HepG2 (cell line): ENCODE results near the gene MACROD2. TPM values are rescaled to one million over a fixed set of nuclear protein-coding genes. Genes with fewer than 3 reads are reported as not detected.

Experiments
- ARID5B ChIP-seq: IDR thresholded peaks from 2 replicates; pipeline ENCODE4 v1.4.0; 2020; ENCODE audit warnings: mild to moderate bottlenecking, missing genetic modification reagents
- GABPA ChIP-seq, 2 experiments: IDR thresholded peaks; 2 replicates each; pipeline ENCODE4 v1.6.1; 2011 to 2016; ENCODE audit warnings: low read depth in 2 of 2, low read length in 1 of 2, missing biosample characterization in 1 of 2, missing genetic modification characterization in 1 of 2
- HOXD1 ChIP-seq: sonication (generic); formaldehyde crosslinking; IDR thresholded peaks from 2 replicates; pipeline ENCODE4 v1.5.0; 2020; ENCODE audit warnings: missing genetic modification reagents
- IKZF4 ChIP-seq: sonication (generic); formaldehyde crosslinking; IDR thresholded peaks from 2 replicates; pipeline ENCODE4 v1.5.1; 2020; ENCODE audit warnings: borderline replicate concordance, mild to moderate bottlenecking, low read depth, missing genetic modification reagents; ENCODE audit errors: not compliant biosample characterization
- KMT2A ChIP-seq: sonication (generic); formaldehyde crosslinking; IDR thresholded peaks from 2 replicates; pipeline ENCODE4 v1.4.0; 2020; ENCODE audit warnings: missing genetic modification reagents
- NR2C2 ChIP-seq: sonication (generic); formaldehyde crosslinking; IDR thresholded peaks from 2 replicates; pipeline ENCODE4 v1.4.0; 2020; ENCODE audit warnings: missing genetic modification reagents, mild to moderate bottlenecking, moderate library complexity, borderline replicate concordance
- RARA ChIP-seq: IDR thresholded peaks from 2 replicates; pipeline ENCODE4 v1.6.1; 2016; ENCODE audit warnings: missing genetic modification reagents, missing compliant biosample characterization
- RFX3 ChIP-seq: IDR thresholded peaks from 2 replicates; pipeline ENCODE4 v1.6.1; 2016; ENCODE audit warnings: missing biosample characterization, missing genetic modification reagents
- RFX5 ChIP-seq: IDR thresholded peaks from 2 replicates; pipeline ENCODE4 v1.6.1; 2011; ENCODE audit warnings: low read depth, low read length, improper control_type of control experiment
- ZNF225 ChIP-seq: sonication (generic); formaldehyde crosslinking; IDR thresholded peaks from 2 replicates; pipeline ENCODE4 v1.4.0; 2020; ENCODE audit warnings: mild to moderate bottlenecking, missing genetic modification reagents
- ZNF530 ChIP-seq: sonication (generic); formaldehyde crosslinking; IDR thresholded peaks from 2 replicates; pipeline ENCODE4 v1.5.0; 2020; ENCODE audit warnings: low read depth, mild to moderate bottlenecking, missing genetic modification reagents
- ZNF629 ChIP-seq: sonication (generic); formaldehyde crosslinking; conservative IDR thresholded peaks from 2 replicates; pipeline ENCODE4 v1.5.0; 2020; ENCODE audit warnings: missing genetic modification reagents
- ZNF747 ChIP-seq: sonication (generic); formaldehyde crosslinking; IDR thresholded peaks from 2 replicates; pipeline ENCODE4 v1.8.1; 2023; ENCODE audit warnings: missing genetic modification reagents, mild to moderate bottlenecking, borderline replicate concordance
- ZSCAN29 ChIP-seq: sonication (generic); formaldehyde crosslinking; conservative IDR thresholded peaks from 2 replicates; pipeline ENCODE4 v1.4.0; 2020; ENCODE audit warnings: mild to moderate bottlenecking, missing genetic modification reagents
- polyA plus RNA-seq, 8 experiments: library from polyadenylated mRNA; depleted of rRNA in 3 of 8; stranded (reverse) in 7 of 8; unstranded in 1 of 8; fragments of >200 nt; fragmentation: Illumina TruSeq in 4 of 8; extraction: Trizol in 4 of 8; gene quantifications; 2 replicates each; pipeline versions ENCODE4 v1.2.1 to v1.2.3, GENCODE V29; 2011 to 2016; ENCODE audit warnings: low read depth in 4 of 8, missing spikeins in 1 of 8, mixed read lengths in 1 of 8; ENCODE audit not compliant: insufficient read depth in 1 of 8
- total RNA-seq, 5 experiments: library from RNA; depleted of rRNA; stranded (reverse); fragments of >200 nt; fragmentation: Illumina TruSeq; extraction: Trizol; gene quantifications; 2 replicates each; pipeline ENCODE4 v1.2.3, GENCODE V29; 2016; ENCODE audit warnings: low read depth in 1 of 5
- TF ChIP-seq, protein P1 (sequence below): sonication (generic); formaldehyde crosslinking; IDR thresholded peaks from 2 replicates; pipeline ENCODE4 v1.4.0; 2020; ENCODE audit warnings: missing genetic modification reagents
- TF ChIP-seq, protein P2 (sequence below): sonication (generic); formaldehyde crosslinking; conservative IDR thresholded peaks from 2 replicates; pipeline ENCODE4 v1.4.0; 2020; ENCODE audit warnings: missing genetic modification reagents
- TF ChIP-seq, protein P3 (sequence below): sonication (generic); IDR thresholded peaks from 2 replicates; pipeline ENCODE4 v1.6.1; 2016; ENCODE audit warnings: low read depth, borderline replicate concordance

The MACROD2 gene
- total and polyA plus RNA-seq, 2 of the 13 experiments (the other 11 are each of a cell fraction or from before 2014, with no cell fraction given), result 0.13 to 0.51 TPM

DNA sequence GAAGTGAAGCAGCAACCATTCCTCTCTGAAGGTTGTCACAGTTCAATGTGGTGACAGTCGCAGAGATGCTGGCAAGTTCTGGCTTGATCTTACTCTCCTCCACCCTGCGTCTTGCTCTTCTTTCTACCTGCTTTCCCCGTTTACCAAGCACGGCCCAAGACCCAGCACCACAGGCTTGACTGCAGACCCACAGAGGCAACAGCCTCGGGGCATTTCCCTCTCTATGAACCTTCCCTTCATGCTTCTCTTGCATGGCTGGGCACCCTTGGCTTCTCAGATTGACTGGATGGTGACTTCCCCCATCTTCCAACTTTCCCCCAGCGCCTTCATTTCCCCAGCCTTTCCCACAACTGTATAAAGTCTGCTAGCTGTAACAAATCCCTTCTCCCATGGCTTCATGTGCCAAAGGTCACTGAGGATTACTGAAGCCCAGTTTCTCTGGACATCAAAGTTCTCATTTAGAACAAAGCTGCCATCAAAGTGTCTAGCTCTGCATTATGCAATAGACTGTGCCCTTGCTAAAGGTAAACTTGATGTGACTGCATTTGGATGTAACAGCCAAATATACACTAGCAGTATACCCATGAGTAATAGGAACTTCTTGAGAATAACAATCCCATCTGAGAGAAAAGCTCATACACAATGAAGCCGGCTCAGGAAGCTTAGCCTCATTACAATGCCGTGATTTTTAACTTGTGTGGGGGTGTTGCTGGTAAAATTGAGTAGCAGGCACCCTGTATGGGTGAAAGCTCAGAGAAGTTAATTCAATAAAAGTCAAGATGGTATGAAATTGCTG is 1065.1 kb downstream of the MACROD2 start (continued):
- TF ChIP-seq ZNF747 (CRISPR knock-in tag) (peak; percentile 70; the same call in 1 of the 2 replicates), NR2C2 (peak; percentile 92), KMT2A (peak; percentile 39; the same call in 1 of the 2 replicates), ARID5B (CRISPR knock-in tag) (peak; percentile 100), RFX3 (CRISPR knock-in tag) (peak; percentile 47; the same call in 1 of the 2 replicates), IKZF4 (CRISPR knock-in tag) (no peak), HOXD1 (CRISPR knock-in tag) (peak; percentile 70; the same call in 1 of the 2 replicates), ZNF530 (no peak), GABPA (IDR thresholded peaks at IDR 0.05; ENCODE audit: low read depth, low read length) (no peak), GABPA (CRISPR knock-in tag; IDR thresholded peaks at IDR 0.05; ENCODE audit: low read depth) (peak; percentile 50; the same call in 1 of the 2 replicates), RARA (peak; percentile 99), ZNF225 (CRISPR knock-in tag) (peak; percentile 70; the same call in 1 of the 2 replicates), ZSCAN29 (CRISPR knock-in tag) (peak; percentile 32; the same call in 1 of the 2 replicates), ZNF629 (CRISPR knock-in tag) (0 out of 2 replicates have a peak, but pooled peaks have one; percentile 54), RFX5 (0 out of 2 replicates have a peak, but pooled peaks have one; percentile 39)
- TF ChIP-seq, protein P1, sequence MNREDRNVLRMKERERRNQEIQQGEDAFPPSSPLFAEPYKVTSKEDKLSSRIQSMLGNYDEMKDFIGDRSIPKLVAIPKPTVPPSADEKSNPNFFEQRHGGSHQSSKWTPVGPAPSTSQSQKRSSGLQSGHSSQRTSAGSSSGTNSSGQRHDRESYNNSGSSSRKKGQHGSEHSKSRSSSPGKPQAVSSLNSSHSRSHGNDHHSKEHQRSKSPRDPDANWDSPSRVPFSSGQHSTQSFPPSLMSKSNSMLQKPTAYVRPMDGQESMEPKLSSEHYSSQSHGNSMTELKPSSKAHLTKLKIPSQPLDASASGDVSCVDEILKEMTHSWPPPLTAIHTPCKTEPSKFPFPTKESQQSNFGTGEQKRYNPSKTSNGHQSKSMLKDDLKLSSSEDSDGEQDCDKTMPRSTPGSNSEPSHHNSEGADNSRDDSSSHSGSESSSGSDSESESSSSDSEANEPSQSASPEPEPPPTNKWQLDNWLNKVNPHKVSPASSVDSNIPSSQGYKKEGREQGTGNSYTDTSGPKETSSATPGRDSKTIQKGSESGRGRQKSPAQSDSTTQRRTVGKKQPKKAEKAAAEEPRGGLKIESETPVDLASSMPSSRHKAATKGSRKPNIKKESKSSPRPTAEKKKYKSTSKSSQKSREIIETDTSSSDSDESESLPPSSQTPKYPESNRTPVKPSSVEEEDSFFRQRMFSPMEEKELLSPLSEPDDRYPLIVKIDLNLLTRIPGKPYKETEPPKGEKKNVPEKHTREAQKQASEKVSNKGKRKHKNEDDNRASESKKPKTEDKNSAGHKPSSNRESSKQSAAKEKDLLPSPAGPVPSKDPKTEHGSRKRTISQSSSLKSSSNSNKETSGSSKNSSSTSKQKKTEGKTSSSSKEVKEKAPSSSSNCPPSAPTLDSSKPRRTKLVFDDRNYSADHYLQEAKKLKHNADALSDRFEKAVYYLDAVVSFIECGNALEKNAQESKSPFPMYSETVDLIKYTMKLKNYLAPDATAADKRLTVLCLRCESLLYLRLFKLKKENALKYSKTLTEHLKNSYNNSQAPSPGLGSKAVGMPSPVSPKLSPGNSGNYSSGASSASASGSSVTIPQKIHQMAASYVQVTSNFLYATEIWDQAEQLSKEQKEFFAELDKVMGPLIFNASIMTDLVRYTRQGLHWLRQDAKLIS, result peak; percentile 56; the same call in 1 of the 2 replicates
- TF ChIP-seq, protein P2, sequence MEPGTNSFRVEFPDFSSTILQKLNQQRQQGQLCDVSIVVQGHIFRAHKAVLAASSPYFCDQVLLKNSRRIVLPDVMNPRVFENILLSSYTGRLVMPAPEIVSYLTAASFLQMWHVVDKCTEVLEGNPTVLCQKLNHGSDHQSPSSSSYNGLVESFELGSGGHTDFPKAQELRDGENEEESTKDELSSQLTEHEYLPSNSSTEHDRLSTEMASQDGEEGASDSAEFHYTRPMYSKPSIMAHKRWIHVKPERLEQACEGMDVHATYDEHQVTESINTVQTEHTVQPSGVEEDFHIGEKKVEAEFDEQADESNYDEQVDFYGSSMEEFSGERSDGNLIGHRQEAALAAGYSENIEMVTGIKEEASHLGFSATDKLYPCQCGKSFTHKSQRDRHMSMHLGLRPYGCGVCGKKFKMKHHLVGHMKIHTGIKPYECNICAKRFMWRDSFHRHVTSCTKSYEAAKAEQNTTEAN (CRISPR knock-in tag), result peak; percentile 91
- TF ChIP-seq, protein P3, sequence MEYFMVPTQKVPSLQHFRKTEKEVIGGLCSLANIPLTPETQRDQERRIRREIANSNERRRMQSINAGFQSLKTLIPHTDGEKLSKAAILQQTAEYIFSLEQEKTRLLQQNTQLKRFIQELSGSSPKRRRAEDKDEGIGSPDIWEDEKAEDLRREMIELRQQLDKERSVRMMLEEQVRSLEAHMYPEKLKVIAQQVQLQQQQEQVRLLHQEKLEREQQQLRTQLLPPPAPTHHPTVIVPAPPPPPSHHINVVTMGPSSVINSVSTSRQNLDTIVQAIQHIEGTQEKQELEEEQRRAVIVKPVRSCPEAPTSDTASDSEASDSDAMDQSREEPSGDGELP, result no peak; the same call in 1 of the 2 replicates
